Stimulated activated CD8-positive, alpha-beta memory T cell treated with anti-CD3 and anti-CD28 coated beads, Interleukin-12 subunit alpha, Interleukin-12 subunit beta, amount 100 ng/mL, for 24 hours (primary cell): ENCODE data around the gene PPFIBP1.
"Not testable (repeated sequence)": the region's sequence is repeated elsewhere in the genome, so short reads cannot be mapped to it uniquely, and the experiment has no call there.

Experiments
- DNase-seq: peaks from one replicate; pipeline ENCODE4 v3.0.0-alpha.2; 2020; ENCODE audit errors: extremely low read depth

Gene PPFIBP1

GRCh38 chr12:27566626-27567025 is 42.6 kb downstream of the PPFIBP1 start:
- no peak for DNase-seq

GRCh38 chr12:27571463-27571862 is 47.5 kb downstream of the PPFIBP1 start:
- no peak for DNase-seq

GRCh38 chr12:27572486-27573255 is 48.7 kb downstream of the PPFIBP1 start:
- DNase-seq: no peak

GRCh38 chr12:27573972-27574371 is 50.0 kb downstream of the PPFIBP1 start:
- no peak for DNase-seq

GRCh38 chr12:27575090-27575761 is 51.2 kb downstream of the PPFIBP1 start:
- no peak for DNase-seq

- no peak for DNase-seq
These were observed 51.7 kb downstream of the PPFIBP1 start for GRCh38 chr12:27575762-27576118.

GRCh38 chr12:27576667-27577347 is 52.8 kb downstream of the PPFIBP1 start:
- no peak for DNase-seq

GRCh38 chr12:27577688-27578087 is 53.7 kb downstream of the PPFIBP1 start:
- DNase-seq: no peak

GRCh38 chr12:27578689-27579372 is 54.8 kb downstream of the PPFIBP1 start:
- no peak for DNase-seq

- DNase-seq: no peak
These were observed 56.7 kb downstream of the PPFIBP1 start for GRCh38 chr12:27580561-27581330.

- not testable (repeated sequence) for DNase-seq
These were observed 57.3 kb downstream of the PPFIBP1 start for GRCh38 chr12:27581331-27581671.

GRCh38 chr12:27581833-27582232 is 57.8 kb downstream of the PPFIBP1 start:
- DNase-seq: not testable (repeated sequence)

GRCh38 chr12:27582445-27582844 is 58.4 kb downstream of the PPFIBP1 start:
- not testable (repeated sequence) for DNase-seq

GRCh38 chr12:27583057-27583797 is 59.2 kb downstream of the PPFIBP1 start:
- no peak for DNase-seq

GRCh38 chr12:27583981-27584380 is 60.0 kb downstream of the PPFIBP1 start:
- no peak for DNase-seq

- no peak for DNase-seq
These were observed 61.8 kb downstream of the PPFIBP1 start for GRCh38 chr12:27585739-27586265.

- DNase-seq: not testable (repeated sequence)
These were observed 64.2 kb downstream of the PPFIBP1 start for GRCh38 chr12:27588075-27588730.

- DNase-seq: no peak
These were observed 64.8 kb downstream of the PPFIBP1 start for GRCh38 chr12:27588776-27589175.

GRCh38 chr12:27589419-27589818 is 65.4 kb downstream of the PPFIBP1 start:
- no peak for DNase-seq

GRCh38 chr12:27591698-27592097 is 67.7 kb downstream of the PPFIBP1 start:
- DNase-seq: not testable (repeated sequence)
